HCT116 (cell line): Measurements from ENCODE around the gene SPA17.

ENCODE experiments used
- CBX3 ChIP-seq: IDR thresholded peaks from 2 replicates; pipeline ENCODE4 v1.6.1; 2012; ENCODE audit warnings: low read depth
- CEBPB ChIP-seq: IDR thresholded peaks from 2 replicates; pipeline ENCODE4 v1.6.1; 2012; ENCODE audit warnings: low read depth
- CTCF ChIP-seq, 3 experiments: fragments of 200-600 bp in 1 of 3; sonication (generic) in 1 of 3; IDR thresholded peaks in 2 of 3; conservative IDR thresholded peaks in 1 of 3; 2 replicates each; pipeline ENCODE4 v1.5.1; 2012 to 2017; ENCODE audit warnings: low read depth in 2 of 3, low read length in 2 of 3, antibody characterized with exemption in 1 of 3, borderline replicate concordance in 1 of 3, control low read depth in 1 of 3, mild to moderate bottlenecking in 1 of 3, mixed read lengths in 1 of 3, mixed run types in 1 of 3, moderate library complexity in 1 of 3; ENCODE audit not compliant: insufficient read depth in 1 of 3
- EZH2 ChIP-seq: fragments of 200-600 bp; sonication (generic); IDR thresholded peaks from 2 replicates; pipeline ENCODE4 v1.6.1; 2017; ENCODE audit warnings: antibody characterized with exemption, mixed run types
- MAX ChIP-seq: IDR thresholded peaks from 2 replicates; pipeline ENCODE4 v1.6.1; 2012
- POLR2A ChIP-seq: IDR thresholded peaks from 2 replicates; pipeline ENCODE4 v1.7.0; 2011; ENCODE audit warnings: borderline replicate concordance; ENCODE audit not compliant: insufficient read depth, insufficient read length; ENCODE audit errors: extremely low read depth
- POLR2AphosphoS5 ChIP-seq: IDR thresholded peaks from 2 replicates; pipeline ENCODE4 v1.6.1; 2011; ENCODE audit warnings: mild to moderate bottlenecking, low read depth, low read length, moderate library complexity
- TCF7L2 ChIP-seq: IDR thresholded peaks from 2 replicates; pipeline ENCODE4 v1.7.0; 2011; ENCODE audit warnings: borderline replicate concordance, inconsistent platforms; ENCODE audit not compliant: insufficient read depth, insufficient read length; ENCODE audit errors: extremely low read depth
- YY1 ChIP-seq: IDR thresholded peaks from 2 replicates; pipeline ENCODE4 v1.6.1; 2011; ENCODE audit warnings: low read length, low read depth, moderate library complexity, mild to moderate bottlenecking; ENCODE audit not compliant: insufficient replicate concordance; ENCODE audit errors: extremely low read depth
- ZFX ChIP-seq: fragments of 450-650 bp; IDR thresholded peaks from 2 replicates; pipeline ENCODE4 v1.6.1; 2017
- ZNF274 ChIP-seq: fragments of 200-500 bp; sonication (Bioruptor generic); IDR thresholded peaks from 2 replicates; pipeline ENCODE4 v1.6.1; 2014; ENCODE audit warnings: mild to moderate bottlenecking, low read depth, low read length, inconsistent platforms

GRCh38 chr11:124743050-124743449 lies 69.3 kb downstream of the SPA17 start:
- TF ChIP-seq EZH2, result no peak
- TF ChIP-seq CTCF (IDR thresholded peaks at IDR 0.05 in 2 of 3, conservative IDR thresholded peaks at IDR 0.05 in 1 of 3; ENCODE audit: borderline replicate concordance in 1 of 3, insufficient read depth in 1 of 3, low read depth in 2 of 3, low read length in 2 of 3), result no peak
- TF ChIP-seq POLR2A, result no peak
- no peak for TF ChIP-seq YY1
- TF ChIP-seq ZNF274, result no peak
- TF ChIP-seq CEBPB, result no peak
- TF ChIP-seq CBX3, result no peak
- TF ChIP-seq MAX, result no peak
- no peak for TF ChIP-seq ZFX
- TF ChIP-seq TCF7L2, result no peak
- TF ChIP-seq POLR2AphosphoS5, result no peak
